GM19468 (cell line): ENCODE results near the gene USP6NL.

Experiments
- ATAC-seq: cut with Tn5 transposase; IDR thresholded peaks from one replicate; pipeline ENCODE4 v1.9.1; 2021; ENCODE audit warnings: mild to moderate bottlenecking, moderate library complexity, moderate number of reproducible peaks; ENCODE audit not compliant: unreplicated experiment; ENCODE audit errors: extremely low read depth

The USP6NL gene

GRCh38 chr10:11527691-11528255 lies 83.7 kb downstream of the USP6NL start:
- ATAC-seq: no peak

GRCh38 chr10:11527068-11527467 lies 84.4 kb downstream of the USP6NL start:
- ATAC-seq: no peak

- ATAC-seq: no peak
Measured at GRCh38 chr10:11525503-11525902, 85.9 kb downstream of the USP6NL start.

GRCh38 chr10:11522821-11523245 lies 88.6 kb downstream of the USP6NL start:
- ATAC-seq: no peak

- no peak for ATAC-seq
Measured at GRCh38 chr10:11521860-11522259, 89.6 kb downstream of the USP6NL start.

- no peak for ATAC-seq
Measured at GRCh38 chr10:11520892-11521291, 90.6 kb downstream of the USP6NL start.

- ATAC-seq: no peak
Measured at GRCh38 chr10:11517150-11517549, 94.3 kb downstream of the USP6NL start.

- no peak for ATAC-seq
Measured at GRCh38 chr10:11516431-11516746, 95.1 kb downstream of the USP6NL start.

GRCh38 chr10:11515596-11516430 lies 95.6 kb downstream of the USP6NL start:
- ATAC-seq: peak; percentile 39

GRCh38 chr10:11513727-11514126 lies 97.7 kb downstream of the USP6NL start:
- ATAC-seq: no peak

- no peak for ATAC-seq
Measured at GRCh38 chr10:11512596-11512995, 98.9 kb downstream of the USP6NL start.

- ATAC-seq: no peak
Measured at GRCh38 chr10:11511321-11511720, 100.1 kb downstream of the USP6NL start.

GRCh38 chr10:11510736-11511135 lies 100.7 kb downstream of the USP6NL start:
- ATAC-seq: no peak

- ATAC-seq: no peak
Measured at GRCh38 chr10:11510281-11510680, 101.2 kb downstream of the USP6NL start.

GRCh38 chr10:11509036-11509435 lies 102.4 kb downstream of the USP6NL start:
- no peak for ATAC-seq

- ATAC-seq: no peak
Measured at GRCh38 chr10:11506247-11506789, 105.1 kb downstream of the USP6NL start.

- no peak for ATAC-seq
Measured at GRCh38 chr10:11505639-11506038, 105.8 kb downstream of the USP6NL start.

GRCh38 chr10:11504566-11505285 lies 106.7 kb downstream of the USP6NL start:
- no peak for ATAC-seq

GRCh38 chr10:11501600-11501999 lies 109.8 kb downstream of the USP6NL start:
- ATAC-seq: no peak

GRCh38 chr10:11499425-11500071 lies 111.9 kb downstream of the USP6NL start:
- ATAC-seq: no peak

- ATAC-seq: no peak
Measured at GRCh38 chr10:11498399-11498798, 113.1 kb downstream of the USP6NL start.
